H9 (cell line): ENCODE results near the gene ARID3A. TPM values are rescaled to one million over a fixed set of nuclear protein-coding genes. Genes with fewer than 3 reads are reported as not detected.
"Not testable (repeated sequence)": the region's sequence is repeated elsewhere in the genome, so short reads cannot be mapped to it uniquely, and the experiment has no call there.

Experiments used
- DNase-seq: peaks from one replicate; pipeline ENCODE4 v3.0.0-alpha.2; 2017
- H2AFZ ChIP-seq: one replicate; pipeline ENCODE4 v1.6.1; 2013; ENCODE audit warnings: mild to moderate bottlenecking, low read length, control low read depth, moderate library complexity
- H2AK5ac ChIP-seq: 2 replicates; pipeline ENCODE4 v1.6.1; 2013; ENCODE audit warnings: low read length, control low read depth, mixed read lengths; ENCODE audit not compliant: insufficient read length
- H2BK120ac ChIP-seq: one replicate; pipeline ENCODE4 v1.6.1; 2013; ENCODE audit warnings: low read depth, mild to moderate bottlenecking, low read length, control low read depth, inconsistent platforms; ENCODE audit not compliant: poor library complexity, severe bottlenecking
- H2BK12ac ChIP-seq: 2 replicates; pipeline ENCODE4 v1.6.1; 2013; ENCODE audit warnings: low read length, control low read depth, mixed read lengths, low read depth; ENCODE audit not compliant: insufficient read length
- H2BK15ac ChIP-seq: 2 replicates; pipeline ENCODE4 v1.6.1; 2013; ENCODE audit warnings: low read depth, low read length, control low read depth
- H2BK20ac ChIP-seq: one replicate; pipeline ENCODE4 v1.6.1; 2013; ENCODE audit warnings: low read depth, mild to moderate bottlenecking, low read length, control low read depth, inconsistent platforms; ENCODE audit not compliant: poor library complexity, severe bottlenecking
- H2BK5ac ChIP-seq: 2 replicates; pipeline ENCODE4 v1.6.1; 2013; ENCODE audit warnings: low read length, control low read depth, mixed read lengths; ENCODE audit not compliant: insufficient read length
- H3K14ac ChIP-seq: 2 replicates; pipeline ENCODE4 v1.6.1; 2013; ENCODE audit warnings: low read length, control low read depth; ENCODE audit not compliant: insufficient read depth
- H3K18ac ChIP-seq: 2 replicates; pipeline ENCODE4 v1.6.1; 2013; ENCODE audit warnings: low read depth, mild to moderate bottlenecking, mixed read lengths, low read length, control low read depth; ENCODE audit not compliant: insufficient read length
- H3K23ac ChIP-seq: 2 replicates; pipeline ENCODE4 v1.6.1; 2013; ENCODE audit warnings: low read length, control low read depth, mixed read lengths, low read depth; ENCODE audit not compliant: insufficient read length
- H3K23me2 ChIP-seq: 2 replicates; pipeline ENCODE4 v1.6.1; 2013; ENCODE audit warnings: low read depth, mild to moderate bottlenecking, mixed read lengths, low read length, control low read depth; ENCODE audit not compliant: insufficient read length, poor library complexity, severe bottlenecking
- H3K27ac ChIP-seq: 2 replicates; pipeline ENCODE4 v1.5.1; 2013; ENCODE audit warnings: low read length, control low read depth, mixed read lengths, low read depth; ENCODE audit not compliant: insufficient read length
- H3K27me3 ChIP-seq: 2 replicates; pipeline ENCODE4 v1.6.1; 2013; ENCODE audit warnings: low read length, control low read depth, inconsistent platforms; ENCODE audit not compliant: insufficient read depth
- H3K4ac ChIP-seq: 2 replicates; pipeline ENCODE4 v1.6.1; 2013; ENCODE audit warnings: low read depth, mild to moderate bottlenecking, control low read depth, inconsistent platforms, low read length, moderate library complexity
- H3K4me1 ChIP-seq: 2 replicates; pipeline ENCODE4 v1.6.1; 2013; ENCODE audit warnings: low read length, control low read depth, inconsistent platforms; ENCODE audit not compliant: insufficient read depth
- H3K4me2 ChIP-seq: 2 replicates; pipeline ENCODE4 v1.6.1; 2013; ENCODE audit warnings: low read length, control low read depth, mixed read lengths; ENCODE audit not compliant: insufficient read length, insufficient read depth
- H3K56ac ChIP-seq: 2 replicates; pipeline ENCODE4 v1.6.1; 2013; ENCODE audit warnings: low read depth, mild to moderate bottlenecking, mixed read lengths, low read length, control low read depth; ENCODE audit not compliant: insufficient read length
- H3K79me1 ChIP-seq: 2 replicates; pipeline ENCODE4 v1.6.1; 2013; ENCODE audit warnings: low read depth, mild to moderate bottlenecking, moderate library complexity, low read length, control low read depth, inconsistent platforms; ENCODE audit not compliant: insufficient read depth, poor library complexity, severe bottlenecking
- H3K79me2 ChIP-seq: 2 replicates; pipeline ENCODE4 v1.6.1; 2013; ENCODE audit warnings: low read length, control low read depth, inconsistent platforms; ENCODE audit not compliant: insufficient read depth
- H3K9ac ChIP-seq: 2 replicates; pipeline ENCODE4 v1.6.1; 2013; ENCODE audit warnings: low read length, control low read depth, mixed read lengths; ENCODE audit not compliant: insufficient read length; ENCODE audit errors: extremely low read depth
- H3K9me3 ChIP-seq: one replicate; pipeline ENCODE4 v1.6.1; 2013; ENCODE audit warnings: low read depth, low read length, inconsistent platforms; ENCODE audit not compliant: control insufficient read depth
- H3T11ph ChIP-seq: one replicate; pipeline ENCODE4 v1.6.1; 2013; ENCODE audit warnings: mild to moderate bottlenecking, low read length, control low read depth, inconsistent platforms
- H4K20me1 ChIP-seq: one replicate; pipeline ENCODE4 v1.6.1; 2013; ENCODE audit not compliant: control insufficient read depth, insufficient read length, insufficient read depth
- H4K5ac ChIP-seq: 2 replicates; pipeline ENCODE4 v1.6.1; 2013; ENCODE audit warnings: low read depth, mild to moderate bottlenecking, mixed read lengths, low read length, control low read depth; ENCODE audit not compliant: insufficient read length
- H4K8ac ChIP-seq: replicated peaks from 2 replicates; pipeline ENCODE4 v1.6.1; 2013; ENCODE audit warnings: low read length, control low read depth, mixed read lengths, low read depth; ENCODE audit not compliant: insufficient read length
- H4K91ac ChIP-seq: 2 replicates; pipeline ENCODE4 v1.6.1; 2013; ENCODE audit warnings: low read depth, mild to moderate bottlenecking, moderate library complexity, mixed read lengths, low read length, control low read depth; ENCODE audit not compliant: insufficient read length
- H3K27ac Mint-ChIP-seq, 3 experiments: 2 replicates in 2 of 3; 3 replicates in 1 of 3; pipeline ENCODE4 v1.8.0; 2020 to 2021; ENCODE audit warnings: mixed read lengths in 3 of 3, mild to moderate bottlenecking in 1 of 3, moderate library complexity in 1 of 3
- H3K27me3 Mint-ChIP-seq: 2 replicates; pipeline ENCODE4 v1.8.0; 2021; ENCODE audit warnings: low read depth, mild to moderate bottlenecking, moderate library complexity, mixed read lengths
- H3K36me3 Mint-ChIP-seq, 3 experiments: 2 replicates in 2 of 3; 3 replicates in 1 of 3; pipeline ENCODE4 v1.8.0; 2020 to 2021; ENCODE audit warnings: low read depth in 3 of 3, mixed read lengths in 3 of 3; ENCODE audit not compliant: insufficient read depth in 1 of 3
- H3K4me1 Mint-ChIP-seq, 2 experiments: 2 replicates each; pipeline ENCODE4 v1.8.0; 2020; ENCODE audit warnings: mixed read lengths in 2 of 2
- H3K4me3 Mint-ChIP-seq, 2 experiments: 2 replicates in 1 of 2; 3 replicates in 1 of 2; pipeline ENCODE4 v1.8.0; 2020 to 2021; ENCODE audit warnings: mild to moderate bottlenecking in 2 of 2, mixed read lengths in 2 of 2, moderate library complexity in 1 of 2
- H3K9me3 Mint-ChIP-seq, 2 experiments: 2 replicates in 1 of 2; 3 replicates in 1 of 2; pipeline ENCODE4 v1.8.0; 2020; ENCODE audit warnings: mild to moderate bottlenecking in 2 of 2, mixed read lengths in 2 of 2, moderate library complexity in 1 of 2
- WGBS: extraction: QIAGEN DNeasy Blood & Tissue Kit; methylation state at CpG from one replicate; pipeline ENCODE4 v1.1.7; 2013; ENCODE audit warnings: missing lambda C conversion rate, low lambda C conversion rate, mixed read lengths; ENCODE audit not compliant: insufficient read length; ENCODE audit errors: extremely low coverage; 5-methylcytosine and 5-hydroxymethylcytosine counted together
- total RNA-seq: library from RNA; stranded (reverse); gene quantifications from 2 replicates; pipeline ENCODE4 v1.2.1, GENCODE V29; 2021
- TF ChIP-seq, protein P1 (sequence below): fragments of 200-600 bp; sonication (generic); conservative IDR thresholded peaks from 3 replicates; pipeline ENCODE4 v1.8.0; 2021; ENCODE audit warnings: antibody characterized with exemption, mild to moderate bottlenecking

ARID3A gene
- total RNA-seq, 1 experiment from 2014 or later = 98.3 TPM

DNA sequence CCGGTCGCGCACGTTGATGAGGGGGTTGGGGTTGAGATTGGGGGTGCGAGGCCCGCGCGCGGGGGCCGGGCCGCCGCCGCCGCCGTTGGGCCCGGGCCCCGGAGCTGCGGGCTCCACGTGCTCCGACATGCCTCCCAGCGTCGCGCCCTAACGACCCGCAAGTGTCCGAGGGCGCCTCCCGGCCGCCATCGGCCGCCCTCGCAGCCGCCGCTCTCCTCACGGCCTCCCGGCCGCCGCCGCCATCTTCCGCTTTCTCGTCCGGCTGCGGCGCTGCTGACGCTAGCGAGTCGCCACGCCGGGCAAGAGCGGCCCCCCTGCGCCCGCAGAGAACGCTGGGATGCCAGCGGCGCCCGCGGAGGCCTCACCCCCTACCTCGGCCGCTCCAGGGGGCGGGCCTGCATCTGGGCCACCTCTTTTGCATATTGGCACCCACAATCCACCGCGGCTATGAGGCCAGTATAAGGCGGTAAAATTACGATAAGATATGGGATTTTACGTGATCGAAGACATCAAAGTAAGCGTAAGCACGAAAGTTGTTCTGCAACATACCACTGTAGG is 95.1 kb downstream of the ARID3A start, which contains the start of gene TMEM259:
Gene TMEM259, minus strand, starts transcription at position 256 of the 558 bp plus-strand sequence. Its CDS starts 127 bp downstream, at position 129.
- Histone ChIP-seq H2BK12ac (no peak within 1 kb of the TSS), H3K79me2 (peaks cover 37% of the 10 kb centered on the region; the same call in 1 of the 2 replicates), H3T11ph (no peak within 1 kb of the TSS), H3K23me2 (peaks cover 10% of the 10 kb centered on the region), H3K9ac (peak within 1 kb of the TSS; percentile 84), H4K20me1 (no peaks in the 10 kb centered on the region), H3K14ac (peak within 1 kb of the TSS; percentile 88), H2BK20ac (no peak within 1 kb of the TSS), H3K27me3 (no peaks in the 10 kb centered on the region), H3K27ac (peak within 1 kb of the TSS; percentile 52), H3K4me1 (no peaks in the 10 kb centered on the region; the same call in 1 of the 2 replicates), H4K8ac (no peak within 1 kb of the TSS), H2BK15ac (no peak within 1 kb of the TSS; the same call in 1 of the 2 replicates), H3K4ac (no peak within 1 kb of the TSS), H3K56ac (peak within 1 kb of the TSS; percentile 8), H3K18ac (peak within 1 kb of the TSS; percentile 97), H3K23ac (no peak within 1 kb of the TSS), H3K9me3 (no peaks in the 10 kb centered on the region), H2AFZ (no peak within 1 kb of the TSS), H2BK5ac (peak within 1 kb of the TSS; percentile 100), H2AK5ac (no peak within 1 kb of the TSS), H4K91ac (no peak within 1 kb of the TSS), H3K4me2 (peak within 1 kb of the TSS; percentile 64), H2BK120ac (no peak within 1 kb of the TSS), H4K5ac (peak within 1 kb of the TSS; percentile 56), H3K79me1 (peaks cover 5% of the 10 kb centered on the region)
- Mint-ChIP-seq H3K9me3 (no peaks in the 10 kb centered on the region; a peak in 1 of 5 replicates), H3K4me1 (peaks cover 18 to 37% of the 10 kb centered on the region in 2 experiments), H3K36me3 (peaks cover 0 to 6% (median 0%) of the 10 kb centered on the region in 3 experiments; a peak in 3 of 7 replicates), H3K4me3 (peak within 1 kb of the TSS; percentile 89 to 91), H3K27me3 (no peaks in the 10 kb centered on the region; the same call in 1 of the 2 replicates), H3K27ac (peak within 1 kb of the TSS; percentile 99 to 100 (median 99))
- DNase-seq = peak; percentile 93
- TF ChIP-seq, protein P1, sequence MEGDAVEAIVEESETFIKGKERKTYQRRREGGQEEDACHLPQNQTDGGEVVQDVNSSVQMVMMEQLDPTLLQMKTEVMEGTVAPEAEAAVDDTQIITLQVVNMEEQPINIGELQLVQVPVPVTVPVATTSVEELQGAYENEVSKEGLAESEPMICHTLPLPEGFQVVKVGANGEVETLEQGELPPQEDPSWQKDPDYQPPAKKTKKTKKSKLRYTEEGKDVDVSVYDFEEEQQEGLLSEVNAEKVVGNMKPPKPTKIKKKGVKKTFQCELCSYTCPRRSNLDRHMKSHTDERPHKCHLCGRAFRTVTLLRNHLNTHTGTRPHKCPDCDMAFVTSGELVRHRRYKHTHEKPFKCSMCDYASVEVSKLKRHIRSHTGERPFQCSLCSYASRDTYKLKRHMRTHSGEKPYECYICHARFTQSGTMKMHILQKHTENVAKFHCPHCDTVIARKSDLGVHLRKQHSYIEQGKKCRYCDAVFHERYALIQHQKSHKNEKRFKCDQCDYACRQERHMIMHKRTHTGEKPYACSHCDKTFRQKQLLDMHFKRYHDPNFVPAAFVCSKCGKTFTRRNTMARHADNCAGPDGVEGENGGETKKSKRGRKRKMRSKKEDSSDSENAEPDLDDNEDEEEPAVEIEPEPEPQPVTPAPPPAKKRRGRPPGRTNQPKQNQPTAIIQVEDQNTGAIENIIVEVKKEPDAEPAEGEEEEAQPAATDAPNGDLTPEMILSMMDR = no peak
- WGBS = no CpG with 5 or more reads among the region's 68 CpGs

DNA sequence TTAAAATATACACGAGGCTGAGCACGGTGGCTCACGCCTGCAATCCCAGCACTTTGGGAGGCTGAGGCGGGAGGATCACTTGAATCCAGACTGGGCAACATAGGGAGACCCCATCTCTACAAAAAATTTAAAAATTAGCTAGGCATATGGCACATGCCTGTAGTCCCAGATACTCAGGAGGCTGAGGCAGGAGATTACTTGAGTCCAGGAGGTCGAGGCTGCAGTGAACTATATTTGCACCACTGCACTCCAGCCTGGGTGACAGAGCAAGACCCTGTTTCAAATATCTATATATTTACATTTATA is 98.0 kb downstream of the ARID3A start:
- not testable (repeated sequence) for H3K27me3 Mint-ChIP-seq, H3K18ac ChIP-seq, H3K4me3 Mint-ChIP-seq, H2BK15ac ChIP-seq, H3K4me2 ChIP-seq, H3K79me1 ChIP-seq, H3K27ac Mint-ChIP-seq, H3K9me3 ChIP-seq, H3K4me1 ChIP-seq, H3K56ac ChIP-seq, H4K8ac ChIP-seq, H3K27me3 ChIP-seq, H3K23ac ChIP-seq, H3K14ac ChIP-seq, H2AFZ ChIP-seq, H3K4ac ChIP-seq, DNase-seq, H3K27ac ChIP-seq, H2BK20ac ChIP-seq, H4K5ac ChIP-seq, H3K9me3 Mint-ChIP-seq, H2BK120ac ChIP-seq, H2BK12ac ChIP-seq, H2AK5ac ChIP-seq, H3K36me3 Mint-ChIP-seq, H3K9ac ChIP-seq, H4K20me1 ChIP-seq, H2BK5ac ChIP-seq, H3T11ph ChIP-seq, H4K91ac ChIP-seq
- H3K79me2 ChIP-seq = peaks cover 28% of the 10 kb centered on the region; the same call in 1 of the 2 replicates
- H3K23me2 ChIP-seq = peaks cover 26% of the 10 kb centered on the region
- WGBS = no CpG with 5 or more reads among the region's 5 CpGs
- peaks cover 5 to 23% of the 10 kb centered on the region in 2 experiments; a peak in 3 of 4 replicates for H3K4me1 Mint-ChIP-seq
